ENCODE results near the gene CORO1C. TPM values are rescaled to one million over a fixed set of nuclear protein-coding genes. Genes with fewer than 3 reads are reported as not detected.
A peak's percentile ranks its signal among the peaks of the same experiment; 100 is the strongest.

CORO1C gene
- total RNA-seq, 1 donor from 2014 or later, result 391 TPM

- no peak for FAIRE-seq
- H3K9me3 Mint-ChIP-seq (ENCODE audit: unreplicated experiment), result no peaks in the 10 kb centered on the region
- H2AFZ ChIP-seq (ENCODE audit: low read depth, low read length), result no peak overlapping the region
- peaks cover 39% of the 10 kb centered on the region for H3K36me3 Mint-ChIP-seq (ENCODE audit: low read depth, unreplicated experiment)
- DNase-seq (ENCODE audit: low read depth), result peak; percentile 57
- H4K20me1 ChIP-seq (ENCODE audit: insufficient read depth, low read length), result peaks cover 40% of the 10 kb centered on the region
- H3K27ac ChIP-seq (ENCODE audit: low read depth, low read length), result peak overlapping the region; percentile 7
- peaks cover 73% of the 10 kb centered on the region for H3K4me1 Mint-ChIP-seq (ENCODE audit: low read depth, unreplicated experiment)
- peak overlapping the region; percentile 44 for H3K4me2 ChIP-seq (ENCODE audit: low read length)
- H3K27me3 Mint-ChIP-seq (ENCODE audit: low read depth, unreplicated experiment), result no peaks in the 10 kb centered on the region
- no peaks in the 10 kb centered on the region for H3K27me3 ChIP-seq (ENCODE audit: insufficient read depth, low read length)
- H3K27ac Mint-ChIP-seq (ENCODE audit: unreplicated experiment), result no peak overlapping the region
- peaks cover 43% of the 10 kb centered on the region for H3K4me1 ChIP-seq (ENCODE audit: insufficient read depth, low read length)
- peaks cover 52% of the 10 kb centered on the region for H3K36me3 ChIP-seq (ENCODE audit: insufficient read depth, low read length)
- H3K4me3 ChIP-seq (ENCODE audit: insufficient read depth, low read depth, low read length), result no peak overlapping the region
- no peak overlapping the region for H3K9ac ChIP-seq (ENCODE audit: low read length)
- TF ChIP-seq CTCF (IDR thresholded peaks at IDR 0.05; ENCODE audit: insufficient read depth, low read depth, low read length) (no peak), EZH2 (IDR thresholded peaks at IDR 0.05; ENCODE audit: insufficient read depth, low read length) (no peak)
- peaks cover 33% of the 10 kb centered on the region for H3K79me2 ChIP-seq (ENCODE audit: insufficient read depth, low read length)
- no peak overlapping the region for H3K4me3 Mint-ChIP-seq (ENCODE audit: unreplicated experiment)
- H3K9me3 ChIP-seq (ENCODE audit: insufficient read depth, low read depth, low read length), result no peaks in the 10 kb centered on the region
Measured at GRCh38 chr12:108643941-108644810, 87.1 kb downstream of the CORO1C start.

- H3K79me2 ChIP-seq (ENCODE audit: insufficient read depth, low read length), result peaks cover 27% of the 10 kb centered on the region
- H3K4me3 Mint-ChIP-seq (ENCODE audit: unreplicated experiment), result no peak overlapping the region
- H3K36me3 ChIP-seq (ENCODE audit: insufficient read depth, low read length), result peaks cover 44% of the 10 kb centered on the region
- H3K9ac ChIP-seq (ENCODE audit: low read length), result no peak overlapping the region
- H3K36me3 Mint-ChIP-seq (ENCODE audit: low read depth, unreplicated experiment), result peaks cover 31% of the 10 kb centered on the region
- no peak overlapping the region for H3K27ac ChIP-seq (ENCODE audit: low read depth, low read length)
- H3K4me1 Mint-ChIP-seq (ENCODE audit: low read depth, unreplicated experiment), result peaks cover 69% of the 10 kb centered on the region
- H3K27ac Mint-ChIP-seq (ENCODE audit: unreplicated experiment), result no peak overlapping the region
- no peak overlapping the region for H3K4me3 ChIP-seq (ENCODE audit: insufficient read depth, low read depth, low read length)
- H4K20me1 ChIP-seq (ENCODE audit: insufficient read depth, low read length), result peaks cover 40% of the 10 kb centered on the region
- peaks cover 38% of the 10 kb centered on the region for H3K4me1 ChIP-seq (ENCODE audit: insufficient read depth, low read length)
- no peaks in the 10 kb centered on the region for H3K27me3 Mint-ChIP-seq (ENCODE audit: low read depth, unreplicated experiment)
- H3K27me3 ChIP-seq (ENCODE audit: insufficient read depth, low read length), result no peaks in the 10 kb centered on the region
- H3K9me3 Mint-ChIP-seq (ENCODE audit: unreplicated experiment), result no peaks in the 10 kb centered on the region
- no peak overlapping the region for H2AFZ ChIP-seq (ENCODE audit: low read depth, low read length)
- no peak for FAIRE-seq
- TF ChIP-seq CTCF (IDR thresholded peaks at IDR 0.05; ENCODE audit: insufficient read depth, low read depth, low read length) (no peak), EZH2 (IDR thresholded peaks at IDR 0.05; ENCODE audit: insufficient read depth, low read length) (no peak)
- DNase-seq (ENCODE audit: low read depth), result no peak
- no peaks in the 10 kb centered on the region for H3K9me3 ChIP-seq (ENCODE audit: insufficient read depth, low read depth, low read length)
- no peak overlapping the region for H3K4me2 ChIP-seq (ENCODE audit: low read length)
Measured at GRCh38 chr12:108642899-108643654, 88.2 kb downstream of the CORO1C start.

All from astrocyte (in vitro differentiated cells and primary cell).